Epidermal melanocyte (primary cell): Measurements from ENCODE around the gene NCAM2.

ENCODE experiments used
- DNase-seq: peaks from one replicate; pipeline ENCODE4 v3.0.0; 2011; ENCODE audit warnings: low spot score; ENCODE audit not compliant: insufficient read length

Gene NCAM2

DNA sequence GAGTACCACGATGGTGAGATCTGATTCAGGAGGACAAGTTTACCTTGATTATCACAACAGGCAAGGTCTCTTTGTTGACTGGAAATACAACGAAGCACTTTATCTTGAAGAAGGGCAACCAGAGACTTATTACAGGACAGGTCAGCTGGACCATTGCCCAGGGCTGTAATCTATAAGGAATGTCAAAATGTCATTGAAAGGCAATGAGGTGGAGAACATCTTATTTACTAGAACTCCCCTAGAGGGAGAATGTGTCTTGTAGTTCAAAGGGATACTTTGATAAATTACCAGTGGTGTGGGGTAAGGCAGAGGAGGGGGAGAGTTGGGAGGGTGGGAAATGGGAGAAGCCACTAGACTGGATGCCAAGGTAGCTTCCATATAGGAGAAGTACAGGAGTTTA is 212.3 kb downstream of the NCAM2 start:
- DNase-seq = no peak

DNA sequence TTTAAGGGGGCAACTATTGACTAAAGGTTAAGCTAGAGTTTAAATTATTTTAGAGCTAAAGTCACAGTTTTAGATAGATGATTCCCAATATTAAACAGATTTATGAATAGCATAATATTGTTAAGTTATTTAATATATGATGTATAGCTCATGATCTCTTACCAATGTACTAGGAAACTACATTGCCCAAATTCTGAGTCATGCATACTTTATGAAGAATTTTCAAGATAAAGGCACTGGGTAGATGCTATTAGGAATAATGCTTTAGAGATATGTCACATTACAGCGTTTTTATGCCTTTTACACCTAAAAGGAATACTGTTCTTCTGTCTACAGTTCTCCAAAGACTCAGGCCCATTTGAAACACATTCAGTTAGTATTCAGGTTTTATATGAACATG is 215.1 kb downstream of the NCAM2 start:
- DNase-seq = no peak

DNA sequence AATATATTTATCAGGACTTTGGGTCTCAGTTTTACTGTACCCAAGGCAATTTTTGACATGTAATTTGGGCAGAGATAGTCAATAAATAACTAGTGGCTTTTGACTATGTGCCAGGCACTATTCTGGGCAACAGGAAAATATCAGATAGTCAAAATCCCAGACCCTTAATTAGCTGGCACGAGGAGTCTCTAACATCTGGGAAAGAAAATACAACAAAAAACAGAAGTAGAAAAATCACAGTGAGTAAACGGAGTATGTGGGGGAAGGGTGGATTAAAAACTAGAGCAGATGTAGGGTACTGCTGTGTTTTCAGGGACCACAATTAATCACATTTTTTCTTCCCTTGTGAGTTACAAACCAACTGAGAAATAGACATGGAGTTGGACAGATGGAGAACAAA is 217.8 kb downstream of the NCAM2 start:
- no peak for DNase-seq

DNA sequence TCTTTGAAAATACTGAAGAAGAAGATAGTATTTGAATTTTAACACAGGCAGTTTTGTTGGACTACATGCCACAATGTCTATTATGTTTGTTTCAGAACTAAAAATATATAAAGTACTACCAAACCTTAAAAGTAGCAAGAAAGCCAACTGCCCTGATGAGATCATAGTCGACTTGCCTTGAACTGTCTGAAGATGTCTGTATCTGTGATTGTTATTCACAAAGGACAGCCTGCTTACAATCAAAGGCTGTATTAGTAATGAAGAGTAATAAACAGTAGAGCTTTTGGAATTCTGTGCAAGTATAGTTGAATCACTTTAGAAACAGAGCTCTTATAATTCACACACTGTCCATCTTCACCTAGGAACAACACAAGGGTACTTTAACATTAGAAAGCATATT is 228.3 kb downstream of the NCAM2 start:
- no peak for DNase-seq

DNA sequence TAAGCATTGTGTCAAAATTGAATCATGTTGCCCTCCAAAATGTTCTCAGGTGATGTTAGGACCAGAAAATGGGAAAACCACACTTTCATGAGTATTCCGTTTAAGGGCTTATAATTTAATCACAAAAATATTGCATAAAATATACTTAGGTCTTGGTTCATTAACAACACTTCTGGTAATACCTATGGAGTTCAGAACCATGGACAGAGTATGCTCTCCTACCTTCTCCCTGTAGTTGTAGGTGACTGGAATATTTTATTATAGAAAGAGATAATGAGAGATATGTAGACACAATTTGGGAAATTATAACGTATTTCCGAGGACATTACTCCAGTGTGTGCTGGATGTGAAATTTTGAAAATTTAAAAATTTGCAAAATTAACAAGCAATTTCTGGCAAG is 232.5 kb downstream of the NCAM2 start:
- DNase-seq = no peak

DNA sequence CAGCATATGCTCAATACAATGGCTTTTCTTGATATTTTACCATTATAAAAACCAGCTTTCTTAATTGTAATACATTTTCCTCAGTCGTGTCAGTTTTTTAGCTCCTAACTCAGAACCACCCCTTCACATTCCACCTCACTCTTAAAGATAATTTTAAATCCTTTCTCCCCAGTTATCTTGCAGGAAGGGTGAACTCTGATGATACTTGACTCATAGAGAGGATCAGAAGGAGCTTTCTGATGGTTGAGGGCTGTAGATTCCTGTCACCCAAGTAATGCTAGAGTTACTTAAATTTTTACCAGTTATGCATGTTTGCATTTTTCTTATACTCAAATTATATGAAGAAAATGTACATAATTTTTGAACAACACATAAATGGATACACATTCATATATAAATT is 233.7 kb downstream of the NCAM2 start:
- no peak for DNase-seq

DNA sequence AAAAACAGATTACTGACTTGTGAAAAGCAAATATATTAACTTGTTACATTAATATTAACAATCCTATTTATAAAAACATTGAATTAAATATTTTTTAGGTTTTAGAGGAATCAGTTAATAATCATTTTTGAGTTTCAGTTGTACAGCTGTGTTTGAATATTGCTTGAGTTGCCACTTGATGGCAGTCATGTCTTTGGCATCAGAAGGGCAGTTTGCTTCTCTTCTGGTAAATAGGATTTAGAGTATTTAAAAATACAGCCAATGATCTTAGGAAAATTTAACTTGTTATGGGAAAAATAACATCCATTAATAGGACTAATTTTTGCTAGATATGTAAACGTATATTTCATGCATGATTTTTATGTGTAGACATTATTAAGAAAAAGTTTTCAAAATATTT is 234.1 kb downstream of the NCAM2 start:
- peak; percentile 21 for DNase-seq

DNA sequence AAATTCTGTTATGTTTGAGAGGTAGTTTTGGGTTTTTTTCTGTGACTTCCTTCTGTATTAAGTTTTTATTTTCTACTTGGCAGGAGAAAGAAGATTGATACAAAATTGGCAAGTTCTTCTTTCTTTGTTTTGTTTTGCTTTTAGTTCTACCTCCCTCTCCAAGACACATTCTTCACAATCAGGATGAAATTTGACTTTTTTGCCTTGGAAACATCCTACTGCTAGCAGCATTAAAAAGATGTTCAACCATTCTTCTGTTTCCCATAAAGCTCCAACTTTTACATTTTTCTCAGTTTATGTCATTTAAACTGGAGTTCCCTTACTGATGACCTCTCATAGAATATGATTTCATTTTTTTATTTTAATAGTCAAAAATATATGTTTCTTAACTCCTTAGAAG is 234.8 kb downstream of the NCAM2 start:
- no peak for DNase-seq

DNA sequence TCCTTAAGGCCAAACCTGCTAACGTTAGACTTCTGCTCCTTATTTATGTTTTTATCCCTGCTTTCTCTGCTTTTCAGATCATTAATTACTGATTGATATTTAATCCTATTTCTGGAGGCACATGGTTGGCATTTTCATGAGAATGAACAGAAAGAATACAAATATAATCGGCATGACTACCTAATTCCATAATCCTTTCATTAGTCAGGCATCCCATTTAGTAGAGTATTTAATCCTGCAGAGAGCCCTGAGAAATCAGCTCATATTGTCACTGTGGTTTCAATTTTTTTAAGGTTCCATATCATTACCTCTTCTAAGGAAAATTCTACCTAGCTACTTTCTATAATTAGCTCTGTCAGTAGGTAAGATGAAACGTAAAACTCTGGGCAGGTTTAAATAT is 238.8 kb downstream of the NCAM2 start:
- no peak for DNase-seq

DNA sequence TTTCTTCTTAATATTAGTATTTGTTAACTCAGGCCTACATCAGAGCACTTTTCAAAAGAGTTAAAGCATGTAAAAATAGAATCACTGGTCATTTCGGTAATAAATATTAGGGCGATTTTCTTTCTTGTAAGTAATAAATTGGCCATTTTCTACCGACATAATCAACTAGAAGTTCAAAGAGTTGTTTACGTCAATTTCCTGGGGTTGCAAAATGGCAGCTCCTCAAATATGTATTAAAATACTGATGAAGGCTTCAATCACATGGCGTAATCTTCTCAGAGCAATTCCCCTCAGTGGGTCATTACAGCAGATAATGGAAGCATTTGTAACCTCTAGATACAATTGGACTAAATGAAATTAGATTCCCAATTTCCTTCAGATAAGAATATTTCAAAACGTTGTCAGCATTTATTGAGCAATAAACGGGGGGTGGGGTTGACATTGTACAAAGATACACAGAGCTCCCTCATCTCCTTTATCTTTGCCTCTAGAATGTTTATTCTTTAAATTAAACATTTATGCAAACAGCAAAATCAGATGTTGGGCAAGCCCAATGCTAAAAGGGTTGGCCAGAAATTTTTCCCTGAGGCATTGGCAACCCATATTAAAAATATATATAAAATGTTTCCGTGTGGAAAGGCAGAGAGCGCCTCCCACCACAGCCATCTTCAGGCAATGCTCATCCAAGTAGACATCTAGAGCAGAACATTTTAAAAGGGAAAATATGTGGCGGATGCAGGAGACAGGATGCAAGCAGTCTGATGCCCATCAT is 240.6 kb downstream of the NCAM2 start:
- DNase-seq = no peak

DNA sequence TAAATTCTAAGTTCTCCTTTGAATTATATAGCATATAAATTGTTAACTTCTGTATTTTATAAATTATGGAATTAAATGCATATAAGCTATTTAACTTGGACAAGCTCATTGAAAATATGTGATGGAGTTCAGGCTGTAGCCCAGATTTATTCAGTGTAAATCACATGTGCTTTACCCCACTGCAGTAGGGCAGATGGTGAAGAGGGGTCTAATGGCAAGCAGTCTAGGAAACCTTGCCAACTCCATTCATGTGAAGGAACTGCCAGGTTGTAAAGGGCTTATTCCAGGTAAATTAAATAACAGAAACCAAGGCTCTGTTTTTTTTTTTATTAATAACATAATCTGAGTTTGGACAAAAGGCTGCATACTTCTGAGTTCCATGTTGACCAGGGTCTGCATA is 243.2 kb downstream of the NCAM2 start:
- no peak for DNase-seq

DNA sequence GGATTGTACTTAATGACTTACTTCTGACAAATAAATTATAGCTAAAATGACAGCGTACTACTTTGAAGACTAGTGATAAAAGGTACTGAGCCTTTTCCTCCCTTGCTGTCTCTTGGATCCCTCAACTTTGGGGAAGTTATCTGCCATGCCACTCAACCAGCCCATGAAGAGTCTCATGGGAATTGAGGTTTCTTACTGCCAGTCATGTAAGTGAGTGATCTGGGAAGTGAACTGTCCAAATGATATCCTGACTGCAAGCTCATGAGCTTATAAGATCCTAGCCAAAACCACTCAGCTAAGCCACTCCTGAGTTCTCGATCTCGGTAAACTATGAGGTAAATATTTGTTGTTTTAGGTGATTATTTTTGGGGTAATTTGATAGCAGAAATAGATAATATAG is 247.8 kb downstream of the NCAM2 start:
- no peak for DNase-seq

DNA sequence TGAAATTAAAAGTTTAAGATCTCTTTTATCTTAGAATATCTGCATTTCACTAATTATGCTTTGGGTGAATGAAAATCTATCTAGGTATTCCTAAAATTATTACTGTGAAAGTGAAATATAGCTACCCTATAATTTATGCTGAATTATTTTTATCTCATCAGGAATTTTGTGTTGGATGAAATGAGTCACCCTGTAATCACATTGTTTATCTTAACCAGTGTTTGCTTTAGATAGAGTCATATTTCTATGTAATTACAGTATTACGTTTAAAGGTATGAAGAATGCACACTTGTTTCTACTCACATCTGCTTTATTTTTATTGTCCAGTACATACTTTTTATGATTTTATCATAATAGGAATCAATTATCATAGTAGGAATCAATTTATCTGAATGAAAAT is 249.2 kb downstream of the NCAM2 start:
- no peak for DNase-seq

DNA sequence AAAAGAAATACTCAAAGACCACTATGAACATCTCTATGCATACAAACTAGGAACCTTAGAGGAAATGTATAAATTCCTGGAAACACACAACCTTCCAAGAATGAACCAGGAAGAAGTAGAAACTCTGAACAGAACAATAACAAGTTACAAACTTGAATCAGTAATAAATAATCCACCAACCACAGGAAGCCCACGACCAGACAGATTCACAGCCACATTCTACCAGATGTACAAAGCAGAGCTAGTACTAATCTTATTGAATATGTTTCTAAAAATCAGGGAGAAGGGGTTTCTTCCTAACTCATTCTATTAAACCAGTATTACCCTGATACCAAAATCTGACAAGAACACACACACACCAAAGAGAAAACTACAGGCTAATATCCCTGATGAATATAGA is 263.8 kb downstream of the NCAM2 start:
- no peak for DNase-seq

DNA sequence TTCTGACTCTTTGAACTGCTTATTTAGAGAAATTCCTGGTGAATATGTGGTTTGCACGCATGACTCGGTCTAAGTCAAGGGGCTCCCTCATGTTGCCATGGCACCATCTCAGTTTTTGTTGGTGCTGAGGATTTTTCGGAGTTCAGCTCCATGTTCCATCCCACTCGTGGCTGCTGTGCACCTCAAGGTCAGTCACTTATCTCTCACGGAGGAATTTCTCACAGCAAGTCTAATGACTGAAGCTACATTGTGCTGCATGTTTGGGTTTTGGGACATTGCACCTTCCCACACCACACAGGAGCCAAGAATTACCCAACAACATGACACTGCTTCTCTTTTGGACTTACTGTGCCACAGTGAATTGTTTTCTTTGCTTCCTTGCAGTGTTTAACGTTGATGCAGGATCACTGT is 269.9 kb downstream of the NCAM2 start:
- DNase-seq = no peak

DNA sequence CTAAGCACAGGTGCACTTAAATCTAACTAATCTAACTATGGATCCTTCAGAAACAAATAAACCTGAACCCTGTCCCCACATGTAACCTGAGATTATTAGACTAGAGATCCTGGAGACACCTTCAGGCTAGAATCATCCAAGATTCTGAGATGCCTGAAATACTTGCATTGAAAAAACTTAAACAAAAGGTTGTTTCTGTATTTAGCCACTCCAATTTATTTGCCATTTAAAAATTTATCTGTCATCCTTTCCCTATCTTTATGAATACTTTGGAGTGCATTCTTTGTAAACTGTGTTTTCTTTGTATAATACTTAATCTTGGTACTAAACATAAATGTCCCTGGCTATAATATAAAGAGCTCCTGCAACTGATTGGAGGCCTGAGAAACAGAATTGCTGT is 270.7 kb downstream of the NCAM2 start:
- DNase-seq = no peak

DNA sequence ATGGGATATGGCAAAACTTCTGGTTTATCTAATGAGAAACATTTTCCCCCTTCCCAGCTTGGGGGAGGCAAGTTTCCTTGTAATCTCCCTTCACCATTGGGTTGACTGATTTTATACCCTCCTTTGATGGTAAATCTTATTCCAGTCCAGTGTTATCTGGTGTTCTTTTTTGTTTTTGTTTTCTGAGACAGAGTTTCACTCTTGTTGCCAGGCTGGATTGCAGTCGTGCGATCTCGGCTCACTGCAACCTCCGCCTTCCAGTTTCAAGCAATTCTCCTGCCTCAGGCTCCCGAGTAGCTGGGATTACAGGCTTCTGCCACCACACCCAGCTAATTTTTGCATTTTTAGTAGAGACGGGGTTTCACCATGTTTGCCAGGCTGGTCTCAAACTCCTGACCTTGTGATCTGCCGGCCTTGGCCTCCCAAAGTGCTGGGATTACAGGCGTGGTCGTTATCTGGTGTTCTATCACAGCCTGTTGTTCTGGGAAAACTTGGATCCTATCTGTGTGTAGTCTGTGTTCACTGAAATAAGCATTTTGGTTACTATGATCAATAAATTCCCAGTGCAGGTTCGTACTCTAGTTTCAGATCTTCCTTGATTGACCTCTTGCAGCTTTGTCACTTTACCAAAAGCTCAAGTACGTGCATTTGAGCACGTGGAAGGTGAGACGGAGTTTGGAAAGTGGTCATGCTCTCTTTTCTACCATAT is 281.1 kb downstream of the NCAM2 start:
- no peak for DNase-seq

DNA sequence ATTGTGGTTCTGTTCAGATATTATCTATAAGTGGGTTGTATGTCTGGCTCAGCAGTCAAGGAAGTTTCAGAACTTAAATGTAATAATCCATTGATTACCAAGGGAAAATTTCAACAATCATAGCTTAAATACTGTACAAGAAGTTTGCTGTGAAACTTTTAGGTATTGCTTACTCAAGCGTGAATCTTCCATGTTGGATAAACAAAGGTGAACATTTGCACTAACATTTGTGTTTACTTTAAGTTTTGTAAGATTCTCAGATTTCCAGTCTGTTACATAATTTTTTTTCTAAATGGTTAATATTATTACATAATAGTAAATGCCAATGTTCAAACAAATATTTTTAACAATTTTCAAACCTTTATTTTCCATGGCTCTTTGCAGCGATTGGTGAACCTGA is 285.6 kb downstream of the NCAM2 start:
- no peak for DNase-seq

DNA sequence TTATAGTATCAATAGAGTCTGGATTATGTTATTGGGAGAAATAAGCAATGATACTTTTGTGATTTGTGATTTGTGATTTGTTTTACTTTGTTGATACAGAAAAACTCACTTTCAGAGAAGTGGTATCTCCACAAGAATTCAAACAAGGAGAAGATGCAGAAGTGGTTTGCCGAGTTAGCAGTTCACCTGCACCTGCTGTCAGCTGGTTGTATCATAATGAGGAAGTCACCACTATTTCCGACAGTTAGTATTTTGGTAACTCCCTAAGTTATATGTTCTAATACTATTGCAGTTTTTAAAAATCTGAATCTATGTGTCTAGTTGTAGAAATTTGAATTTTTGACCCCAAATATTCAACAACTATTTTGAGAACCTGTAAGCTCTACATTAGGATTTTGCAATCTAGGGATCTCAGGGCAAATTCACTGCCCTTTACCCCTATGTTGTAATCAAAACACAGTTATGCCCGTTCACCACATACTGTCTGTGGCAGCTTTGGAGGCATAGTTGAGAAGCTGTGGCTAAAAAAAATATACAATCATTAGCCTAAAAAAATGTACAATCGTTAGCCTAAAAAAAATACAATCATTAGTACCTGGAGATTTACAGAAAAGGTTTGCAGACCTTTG is 288.1 kb downstream of the NCAM2 start:
- DNase-seq = no peak

DNA sequence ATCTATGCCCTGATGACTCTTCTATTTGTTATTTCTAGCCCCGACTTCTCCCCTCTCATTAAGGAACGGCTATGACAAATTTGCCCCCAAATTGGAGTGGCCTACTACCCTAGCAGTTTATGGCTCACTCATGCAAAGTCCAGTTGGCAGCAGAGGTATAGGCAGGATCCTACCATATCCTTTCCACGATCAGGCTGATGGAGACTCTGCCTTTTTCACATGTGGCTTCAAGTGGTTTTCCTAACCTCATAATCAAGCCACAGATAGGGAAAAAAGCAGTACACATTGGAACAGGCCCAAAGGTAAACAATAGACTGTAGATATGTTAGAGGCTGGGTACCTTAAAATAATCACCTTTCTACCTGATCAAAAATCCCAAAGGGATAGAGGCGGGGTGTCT is 292.5 kb downstream of the NCAM2 start:
- DNase-seq = no peak

DNA sequence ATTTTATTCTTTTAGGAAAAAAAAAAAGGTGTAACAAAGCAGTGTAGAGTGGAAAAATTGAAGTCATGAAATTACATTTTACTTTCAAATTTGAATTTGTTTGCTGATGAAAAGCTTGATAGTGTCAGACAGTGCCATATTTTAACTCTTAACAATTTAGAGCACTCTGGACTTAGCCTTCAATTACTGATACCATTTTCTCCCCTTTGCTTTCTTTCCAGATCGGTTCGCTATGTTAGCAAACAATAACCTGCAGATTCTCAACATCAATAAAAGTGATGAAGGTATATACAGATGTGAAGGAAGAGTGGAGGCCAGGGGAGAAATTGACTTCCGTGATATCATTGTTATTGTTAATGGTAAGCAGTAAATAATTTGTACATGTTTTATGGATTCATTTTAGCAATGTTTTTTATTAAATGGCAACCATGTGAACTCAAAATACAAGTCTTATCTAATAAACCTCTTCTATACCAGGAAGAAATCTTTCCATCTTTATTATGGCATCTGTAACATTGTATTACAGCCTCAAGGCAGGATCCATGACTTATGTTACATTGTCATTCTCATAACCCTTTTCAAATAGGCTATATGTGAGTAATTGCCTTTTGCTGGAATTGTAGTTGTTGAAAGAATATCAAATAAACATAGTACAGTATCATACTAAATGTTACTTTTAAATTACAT is 293.8 kb downstream of the NCAM2 start:
- DNase-seq = no peak

DNA sequence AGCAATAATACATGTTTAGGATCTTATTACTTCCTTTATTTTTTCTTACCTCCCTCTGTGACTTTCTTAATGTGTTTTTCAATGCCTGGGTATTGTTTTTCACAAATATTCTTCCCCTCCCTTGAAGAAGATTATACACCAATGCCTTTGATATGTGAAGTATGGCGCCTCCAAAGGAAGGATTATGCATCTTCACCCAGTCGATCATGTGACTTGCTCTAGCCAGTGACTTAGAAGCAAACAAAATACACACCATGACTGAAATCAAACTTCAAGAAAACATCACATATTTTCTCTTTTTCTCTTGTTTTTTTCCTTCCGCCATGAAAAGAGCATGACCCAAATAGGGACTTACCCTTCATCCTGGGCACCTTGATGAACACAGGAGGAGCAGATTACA is 297.1 kb downstream of the NCAM2 start:
- no peak for DNase-seq
